Embryonic facial prominence (tissue), 1 donor: ENCODE measurements around the gene CTBS.
"Not testable (repeated sequence)": the region's sequence is repeated elsewhere in the genome, so short reads cannot be mapped to it uniquely, and the experiment has no call there.

ENCODE experiments used
- DNase-seq: peaks from one replicate; pipeline ENCODE4 v3.0.0-alpha.2; 2016; ENCODE audit errors: extremely low spot score

Gene CTBS

DNA sequence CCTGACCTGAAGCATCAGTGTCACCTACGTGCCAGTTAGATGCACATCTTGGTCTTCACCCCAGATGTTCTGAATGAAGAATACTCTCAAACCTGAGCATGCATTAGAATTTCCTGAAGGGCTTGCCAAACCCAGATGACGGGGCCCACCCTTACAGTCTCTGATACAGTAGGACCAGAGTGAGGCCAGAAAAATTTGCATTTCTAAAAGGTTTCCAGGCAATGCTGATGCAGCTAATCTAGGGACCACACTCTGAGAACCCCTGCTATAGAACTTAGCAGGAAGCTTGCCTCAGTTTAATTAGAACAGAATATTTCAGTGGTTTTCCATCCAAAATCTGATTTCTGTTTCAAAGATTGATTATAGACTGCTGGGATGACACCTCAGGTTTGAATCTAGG lies 9.9 kb upstream of the CTBS start:
- DNase-seq: no peak

DNA sequence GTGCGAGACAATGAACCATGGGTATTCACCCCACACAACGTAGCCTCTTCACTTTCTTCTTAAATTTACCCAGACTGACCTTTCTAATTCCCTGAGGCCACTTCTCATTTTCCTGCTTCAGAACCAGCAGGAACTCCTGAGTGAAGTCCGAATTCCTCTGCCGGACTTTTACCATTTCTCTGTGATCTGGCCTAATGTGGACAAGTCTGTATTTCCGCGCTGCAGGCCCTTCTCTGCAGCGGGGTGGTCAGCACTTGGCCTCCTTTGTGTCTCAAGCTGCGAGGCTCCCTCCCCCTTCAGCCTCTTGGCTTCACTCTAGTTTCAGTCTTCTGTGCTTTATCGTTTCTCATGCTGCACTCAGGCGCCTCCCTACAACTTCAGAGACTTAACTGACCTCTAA lies 9.4 kb upstream of the CTBS start:
- no peak for DNase-seq

DNA sequence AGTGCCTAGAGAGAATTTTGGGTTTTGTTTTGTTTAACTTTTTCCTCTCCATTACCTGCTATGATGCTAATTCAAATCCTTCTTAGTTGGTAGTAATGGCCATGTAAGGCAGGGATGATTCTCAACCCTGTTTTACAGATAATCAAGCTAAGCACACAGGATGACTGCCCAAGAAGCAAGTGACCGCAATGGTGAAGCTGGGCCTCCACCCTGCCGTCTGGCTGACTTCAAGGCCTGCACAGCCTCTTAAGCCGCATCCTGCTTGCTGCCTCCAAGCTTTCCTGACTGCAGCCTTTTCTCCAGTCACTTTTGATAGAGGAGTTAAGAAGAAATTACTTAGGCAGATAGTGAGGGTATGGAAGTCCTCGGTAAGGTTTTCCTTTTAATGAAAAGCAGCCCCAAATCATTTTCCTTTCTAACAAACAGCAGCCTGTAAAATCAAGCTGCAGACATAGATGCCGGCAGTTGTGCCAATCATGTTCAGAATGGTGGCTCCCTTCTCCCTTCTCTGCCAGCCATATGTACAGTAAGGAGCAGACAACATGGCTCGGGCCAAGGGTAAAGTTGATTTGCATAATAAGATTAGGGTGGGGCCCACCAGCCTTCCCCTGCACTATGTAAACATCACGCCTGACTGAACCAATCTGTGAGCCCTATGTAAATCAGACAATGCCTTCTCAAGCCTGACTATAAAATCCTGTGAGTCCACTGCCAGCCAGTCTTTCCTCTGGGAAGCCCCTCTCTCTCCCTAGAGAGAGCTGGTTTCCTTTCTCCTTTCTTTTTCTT lies 8.8 kb upstream of the CTBS start:
- no peak for DNase-seq

DNA sequence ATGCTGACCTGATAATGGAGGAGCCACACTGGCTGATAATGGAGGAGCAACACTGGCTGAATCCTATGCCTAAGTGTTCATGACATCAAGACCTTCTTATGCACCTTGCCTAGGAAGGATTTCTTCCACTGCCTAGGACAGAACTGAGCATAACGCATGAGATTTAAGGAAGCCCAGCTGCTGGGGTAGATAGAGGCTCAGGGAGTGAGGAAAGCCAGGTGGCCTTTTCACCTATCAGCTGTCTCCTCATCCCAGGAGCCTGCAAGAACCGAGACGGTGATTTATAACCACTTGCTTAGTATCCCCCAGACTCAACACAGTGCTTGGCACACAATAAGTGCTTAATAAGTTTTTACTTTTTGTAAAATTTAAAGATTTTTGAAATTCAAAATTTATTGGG lies 7.4 kb upstream of the CTBS start:
- DNase-seq: no peak

DNA sequence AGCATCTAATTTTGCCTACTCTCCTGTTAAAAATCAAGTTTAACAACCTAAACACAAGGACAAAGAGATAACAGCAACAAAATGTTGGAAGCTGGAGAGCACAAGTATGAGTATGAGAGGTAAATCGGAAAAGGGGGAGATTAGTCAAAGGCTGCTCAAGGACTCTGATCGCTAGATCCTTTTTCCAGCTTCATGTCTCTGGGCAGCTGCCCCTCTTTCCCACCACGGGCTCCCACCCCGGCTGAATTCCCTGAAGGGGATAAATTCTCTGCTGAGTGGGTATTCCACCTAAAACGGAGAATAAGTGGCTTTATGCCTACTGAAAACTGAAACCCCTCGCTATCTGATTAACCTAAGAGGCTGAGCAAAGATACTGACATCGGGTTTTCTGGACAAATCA lies 696 bp upstream of the CTBS start:
- DNase-seq: no peak

DNA sequence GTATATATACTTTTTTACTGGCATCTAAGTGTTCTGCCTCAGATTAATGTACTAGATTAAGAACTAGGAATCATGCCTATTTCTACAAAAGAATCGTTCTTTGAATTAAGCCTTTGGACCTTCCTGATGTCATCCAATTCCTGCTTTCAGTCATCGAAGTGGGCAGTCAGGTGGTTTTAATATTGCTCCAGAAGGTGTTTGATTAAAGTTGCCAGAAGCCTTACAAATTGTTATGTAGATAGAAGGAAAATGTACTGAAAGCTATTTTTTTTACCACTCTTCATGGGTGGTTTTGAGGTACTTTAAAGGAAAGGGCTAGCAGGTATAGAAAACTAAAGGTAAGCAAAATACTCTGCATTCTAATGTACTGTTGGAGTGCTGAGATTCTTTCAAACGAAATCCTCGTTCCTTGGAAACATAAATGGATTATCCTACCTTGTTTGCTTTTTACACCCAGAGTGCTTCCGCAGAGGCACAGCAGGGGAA lies 716 bp downstream of the CTBS start:
- no peak for DNase-seq

DNA sequence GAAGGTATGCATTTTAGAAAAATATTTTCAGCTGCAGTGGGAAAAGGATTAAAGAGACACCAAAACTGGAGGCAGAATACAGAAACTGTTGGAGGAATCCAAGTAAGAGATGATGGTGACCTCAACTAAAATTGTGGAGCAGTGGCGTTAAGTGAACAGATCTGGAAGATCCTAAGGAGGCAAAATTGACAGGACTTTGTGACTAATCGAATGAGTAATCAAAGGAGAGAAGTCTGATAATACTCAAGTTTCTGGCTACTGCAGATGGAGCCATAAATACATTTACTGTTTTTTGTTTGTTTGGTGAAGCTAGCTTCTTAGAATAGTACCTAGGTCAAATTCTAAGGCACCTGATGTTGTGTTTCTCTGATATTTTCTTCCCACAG lies 3.1 kb downstream of the CTBS start:
- DNase-seq: no peak

DNA sequence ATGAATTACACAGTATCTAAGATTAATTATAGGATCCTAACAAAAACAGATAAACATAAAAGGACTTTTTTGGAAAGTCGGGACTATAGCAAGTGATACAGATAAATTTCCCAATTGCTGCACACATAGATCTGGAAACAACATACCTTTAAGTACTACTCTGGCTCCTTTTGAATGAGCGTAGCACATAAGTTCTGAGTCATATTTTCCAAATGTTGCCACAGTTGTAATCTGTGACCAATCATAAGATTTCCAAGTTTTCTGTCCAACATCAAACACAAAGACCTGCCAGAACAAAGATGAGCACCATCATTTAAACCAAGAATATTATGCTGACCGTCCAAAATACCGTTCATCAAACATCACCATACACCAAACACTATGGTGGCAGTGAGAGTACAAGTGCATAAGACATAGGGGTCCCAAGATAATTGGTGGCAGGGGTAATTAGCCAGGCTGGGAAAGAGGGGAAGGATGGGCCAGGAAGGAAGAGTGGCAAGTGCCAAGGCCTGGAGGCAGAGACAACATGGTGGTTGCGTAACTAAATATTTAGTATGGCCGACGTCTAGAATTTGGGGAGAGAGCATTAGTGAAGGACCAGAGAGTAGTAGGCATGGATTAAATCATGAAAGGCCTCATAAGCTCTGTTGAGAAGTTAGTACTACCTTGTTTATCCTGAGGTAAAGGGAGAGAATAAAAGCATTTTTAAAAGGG lies 3.6 kb downstream of the CTBS start:
- DNase-seq: no peak

DNA sequence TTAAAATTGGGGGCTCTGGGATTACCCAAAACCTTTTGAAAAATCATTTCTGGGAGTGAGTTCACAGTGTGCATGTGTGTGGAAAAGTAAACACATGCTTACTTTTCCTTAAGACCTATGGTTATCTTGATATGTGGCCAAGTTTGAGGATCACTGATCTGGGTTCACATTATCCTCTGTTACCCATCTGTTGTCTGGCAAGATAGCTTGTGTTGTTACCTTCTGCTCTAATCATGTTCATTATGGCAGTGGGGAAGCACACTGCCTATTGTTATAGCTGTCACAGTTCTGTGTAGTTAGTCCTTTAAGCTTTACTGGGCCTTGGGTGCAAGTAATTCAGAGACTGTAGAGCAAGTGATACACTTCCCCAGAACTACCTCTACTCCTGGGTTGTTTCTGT lies 5.0 kb downstream of the CTBS start:
- no peak for DNase-seq

DNA sequence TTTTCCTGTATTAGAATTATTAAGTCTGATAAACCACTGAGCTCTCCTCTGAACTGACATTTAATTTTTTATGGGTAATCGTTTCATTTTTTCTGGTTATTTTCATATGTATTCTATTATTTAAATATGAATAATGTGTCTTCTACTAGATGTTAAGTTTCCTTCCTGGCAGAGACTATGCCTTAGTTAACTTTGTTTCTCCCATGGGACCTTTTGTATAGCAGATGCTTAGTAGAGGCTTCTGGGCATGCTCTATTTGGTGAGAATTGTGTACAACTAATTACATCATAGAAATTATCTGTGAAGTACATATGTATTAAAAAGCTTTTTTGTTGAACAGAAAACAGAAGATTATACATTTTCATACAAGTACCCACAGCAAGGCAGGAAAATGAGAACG lies 23.4 kb downstream of the CTBS start:
- DNase-seq: no peak

DNA sequence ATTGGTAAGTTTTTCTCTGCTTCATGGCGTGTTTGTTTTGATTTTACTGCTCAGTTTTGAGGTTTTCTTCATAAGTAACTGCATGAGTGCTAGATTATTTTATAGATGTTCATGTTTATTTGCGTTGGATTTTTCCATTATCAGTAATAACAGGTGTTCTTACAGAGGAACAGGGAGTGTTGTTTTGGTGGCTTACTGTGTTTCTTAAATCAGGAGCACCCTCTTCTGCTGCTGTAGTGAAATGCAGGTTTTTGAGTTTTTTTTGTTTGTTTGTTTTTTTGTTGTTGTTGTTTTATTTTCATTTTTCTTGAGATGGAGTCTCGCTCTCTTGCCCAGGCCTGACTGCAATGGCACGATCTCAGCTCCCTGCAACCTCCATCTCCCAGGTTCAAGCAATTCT lies 32.6 kb downstream of the CTBS start:
- DNase-seq: no peak

DNA sequence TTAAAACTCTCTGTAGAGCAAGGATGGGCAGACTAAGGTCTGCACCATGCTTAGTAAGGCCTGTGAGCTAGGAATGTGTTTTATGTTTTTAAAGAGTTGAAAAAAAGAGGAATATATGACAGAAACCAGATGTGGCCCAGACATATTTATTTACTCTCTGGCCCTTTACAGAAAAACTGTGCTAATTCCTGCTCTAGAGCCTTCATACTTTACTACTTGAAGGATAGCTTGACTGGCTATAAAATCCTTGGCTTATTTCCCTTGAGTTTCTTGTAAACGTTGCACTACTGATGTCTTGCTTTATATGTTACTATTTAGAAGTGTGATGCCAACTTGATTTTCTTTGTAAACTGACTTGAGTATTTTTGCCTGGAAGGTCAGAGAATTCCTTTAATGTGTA lies 33.5 kb downstream of the CTBS start:
- no peak for DNase-seq

DNA sequence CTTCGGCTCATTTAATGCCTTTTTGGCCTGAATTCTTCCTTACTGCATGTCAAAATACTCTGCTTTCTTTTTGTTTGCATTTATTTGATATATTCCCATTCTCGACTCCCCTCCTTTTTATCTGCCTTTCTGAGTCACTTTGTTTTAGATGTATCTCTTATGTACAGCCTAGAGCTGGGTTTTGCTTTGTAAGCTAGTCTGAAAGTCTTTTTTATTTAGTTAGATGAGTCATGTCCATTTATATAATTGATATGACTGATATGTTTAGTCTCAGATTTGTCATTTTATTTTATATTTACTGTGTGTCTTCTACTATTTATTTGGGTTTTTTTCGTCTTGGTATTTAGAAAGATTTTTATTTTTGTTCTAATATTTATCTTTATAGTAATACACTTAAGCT lies 34.3 kb downstream of the CTBS start:
- no peak for DNase-seq

DNA sequence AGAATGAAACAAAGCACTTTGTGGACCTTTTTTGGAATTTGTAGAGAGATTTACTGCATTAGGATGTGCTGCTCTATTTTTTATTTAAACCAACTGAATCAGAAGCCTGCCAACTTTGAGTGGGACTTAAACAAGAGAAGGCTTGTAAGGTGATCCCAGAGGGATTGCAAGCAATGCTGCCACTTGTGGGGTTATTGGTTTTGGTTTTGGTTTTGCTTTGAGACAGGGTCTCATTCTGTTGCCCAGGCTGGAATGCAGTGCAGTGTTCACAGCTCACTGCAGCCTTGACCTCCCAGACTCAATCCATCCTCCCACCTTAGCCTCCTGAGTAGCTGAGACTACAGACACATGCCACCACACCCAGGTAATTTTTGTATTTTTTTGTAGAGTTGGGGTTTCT lies 35.6 kb downstream of the CTBS start:
- DNase-seq: no peak

DNA sequence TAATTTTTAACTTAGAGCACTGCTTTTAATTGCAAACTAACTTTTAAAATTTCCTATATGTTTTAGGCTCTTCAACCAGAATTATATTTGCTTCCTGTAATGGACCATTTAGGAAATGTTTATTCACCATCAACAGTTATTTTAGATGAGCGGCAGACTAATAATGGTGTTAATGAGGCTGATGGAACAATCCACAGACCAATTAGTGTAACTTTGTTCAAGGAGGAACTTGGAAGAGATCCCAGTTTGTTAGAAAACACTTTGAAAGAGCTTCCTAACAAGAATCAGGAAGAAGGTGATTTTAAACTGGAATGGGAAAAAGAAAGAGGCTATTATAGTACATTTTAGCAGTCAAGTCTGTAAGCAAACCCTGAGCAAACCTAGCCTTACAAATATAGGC lies 48.5 kb downstream of the CTBS start:
- no peak for DNase-seq

DNA sequence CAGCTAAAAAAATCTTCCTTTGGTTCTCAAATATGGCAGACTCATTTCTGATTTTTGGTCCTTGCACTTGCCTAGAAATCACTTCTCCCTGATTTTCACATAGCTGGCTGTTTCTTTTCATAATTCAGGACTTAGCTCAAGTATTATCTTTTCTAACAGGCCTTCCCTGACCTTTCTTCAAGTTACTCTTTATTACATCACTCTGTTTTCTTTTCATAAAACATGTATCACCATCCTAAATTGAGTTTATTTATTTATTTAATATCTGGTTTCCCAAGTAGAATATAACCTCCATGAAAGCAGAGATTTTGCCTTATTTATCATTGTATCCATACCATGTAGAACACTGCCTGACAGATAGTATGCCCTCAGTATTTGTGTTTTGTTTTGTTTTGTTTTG lies 49.6 kb downstream of the CTBS start:
- DNase-seq: no peak

DNA sequence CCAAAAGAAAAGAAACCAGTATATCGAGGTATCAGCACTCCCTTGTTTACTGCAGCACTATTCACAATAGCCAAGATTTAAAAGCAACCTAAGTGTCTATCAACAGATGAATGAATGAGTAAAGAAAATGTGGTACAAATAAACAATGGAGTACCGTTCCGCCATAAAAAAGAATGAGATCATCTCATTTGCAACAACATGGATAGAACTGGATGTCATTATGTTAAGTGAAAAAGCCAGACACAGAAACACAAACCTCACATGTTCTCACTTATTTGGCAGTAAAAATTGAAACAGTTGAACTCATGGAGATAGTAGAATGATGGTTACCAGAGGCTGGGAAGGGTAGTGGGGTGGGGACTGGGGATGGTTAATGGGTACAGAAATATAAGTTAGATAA lies 63.6 kb downstream of the CTBS start:
- DNase-seq: no peak

DNA sequence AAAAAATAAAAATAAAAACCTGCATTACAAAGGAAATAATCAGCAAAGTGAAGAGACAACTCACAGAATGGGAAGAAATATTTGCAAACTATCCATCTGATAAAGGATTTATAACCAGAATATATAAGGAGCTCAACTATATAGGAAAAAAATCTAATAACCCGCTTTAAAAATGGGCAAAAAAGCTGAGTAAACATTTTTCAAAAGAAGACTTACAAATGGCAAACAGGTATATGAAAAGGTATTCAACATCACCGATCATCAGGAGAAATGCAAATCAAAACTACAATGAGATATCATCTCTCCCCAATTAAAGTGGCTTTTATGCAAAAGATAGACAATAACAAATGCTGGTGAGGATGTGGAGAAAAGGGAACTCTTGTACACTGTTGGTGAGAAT lies 64.1 kb downstream of the CTBS start:
- no peak for DNase-seq

DNA sequence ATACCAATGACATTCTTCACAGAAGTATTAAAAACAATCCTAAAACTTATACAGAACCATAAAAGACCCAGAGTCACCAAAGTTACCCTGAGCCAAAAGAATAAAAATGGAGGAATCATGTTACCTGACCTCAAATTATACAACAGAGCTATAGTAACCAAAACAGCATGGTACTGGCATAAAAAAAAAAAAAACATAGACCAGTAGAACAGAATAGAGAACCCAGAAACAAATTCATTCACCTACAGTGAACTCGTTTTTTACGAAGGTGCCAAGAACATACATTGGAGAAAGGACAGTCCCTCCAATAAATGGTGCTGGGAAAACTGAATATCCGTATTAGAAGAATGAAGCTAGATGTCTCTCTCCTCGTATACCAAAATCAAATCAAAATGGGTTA lies 65.2 kb downstream of the CTBS start:
- DNase-seq: no peak

DNA sequence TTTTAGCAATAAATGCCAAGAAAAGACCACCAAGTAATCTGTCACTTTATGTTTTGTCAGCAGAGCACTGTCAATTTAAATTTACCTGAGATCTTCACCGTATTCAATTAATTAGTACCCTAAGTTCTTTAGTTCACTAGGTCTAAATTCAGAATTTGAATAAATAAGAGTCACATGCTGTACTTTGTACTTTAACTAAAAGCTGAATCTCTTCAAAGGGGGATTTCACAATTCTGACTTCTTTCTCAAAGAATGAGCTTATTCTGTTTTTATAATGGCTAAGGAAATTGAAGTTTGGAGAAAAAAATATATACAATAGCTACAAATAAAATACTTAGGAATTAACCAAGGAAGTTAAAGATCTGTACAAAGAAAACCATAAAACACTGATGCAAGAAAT lies 65.7 kb downstream of the CTBS start:
- no peak for DNase-seq

DNA sequence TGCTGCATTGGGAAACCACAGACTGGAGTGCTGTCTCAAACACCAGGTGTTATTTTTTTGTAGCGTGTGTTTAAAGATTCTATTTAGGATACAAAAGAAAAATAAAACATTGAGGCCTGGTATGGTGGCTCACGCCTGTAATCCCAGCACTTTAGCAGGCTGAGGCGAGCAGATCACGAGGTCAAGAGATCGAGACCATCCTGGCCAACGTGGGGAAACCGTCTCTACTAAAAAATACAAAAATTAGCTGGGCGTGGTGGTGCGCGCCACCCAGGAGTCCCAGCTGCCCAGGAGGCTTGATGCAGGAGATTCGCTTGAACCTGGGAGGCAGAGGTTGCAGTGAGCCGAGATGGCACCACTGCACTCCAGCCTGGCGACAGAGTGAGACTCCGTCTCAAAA lies 66.4 kb downstream of the CTBS start:
- DNase-seq: not testable (repeated sequence)

DNA sequence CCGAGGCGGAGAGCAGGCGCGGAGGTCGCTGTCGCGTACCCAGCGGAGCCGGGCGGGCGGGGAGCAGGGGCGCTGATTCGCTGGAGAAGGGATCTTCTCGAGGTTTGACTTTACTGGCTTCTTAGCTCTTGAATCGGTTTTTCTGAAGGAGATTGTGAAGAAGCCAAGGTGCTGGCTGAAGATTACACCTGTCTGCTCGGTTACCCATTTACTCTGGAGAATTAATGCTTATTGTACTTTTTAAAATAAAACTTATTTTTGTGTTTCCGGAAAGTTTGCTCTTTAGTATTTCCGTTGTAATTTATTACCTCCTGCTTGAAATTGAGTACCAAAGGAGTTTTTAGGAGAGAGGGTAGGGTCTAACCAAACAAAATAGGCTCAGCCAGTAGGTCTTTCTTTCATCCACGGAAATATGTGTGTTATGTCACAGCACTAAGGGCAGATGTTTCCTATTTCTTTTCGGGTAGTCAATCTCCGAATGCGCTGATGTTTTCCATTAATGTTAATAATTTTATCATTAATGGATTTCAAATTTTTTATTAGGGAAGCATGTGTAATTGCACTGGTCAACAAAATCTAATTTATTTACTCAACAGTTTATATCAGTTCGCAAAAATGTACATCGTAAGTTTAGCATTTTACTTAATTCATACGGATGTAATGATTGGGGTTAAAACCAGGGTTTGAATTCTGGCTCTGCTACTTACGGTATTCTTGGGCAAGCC lies 67.3 kb downstream of the CTBS start:
- no peak for DNase-seq
